H9 (cell line): ENCODE measurements around the gene FAM171A1. TPM values are rescaled to one million over a fixed set of nuclear protein-coding genes. Genes with fewer than 3 reads are reported as not detected.

Experiments used
- DNase-seq: peaks from one replicate; pipeline ENCODE4 v3.0.0-alpha.2; 2017
- H2AFZ ChIP-seq: one replicate; pipeline ENCODE4 v1.6.1; 2013; ENCODE audit warnings: mild to moderate bottlenecking, low read length, control low read depth, moderate library complexity
- H2AK5ac ChIP-seq: 2 replicates; pipeline ENCODE4 v1.6.1; 2013; ENCODE audit warnings: low read length, control low read depth, mixed read lengths; ENCODE audit not compliant: insufficient read length
- H2BK120ac ChIP-seq: one replicate; pipeline ENCODE4 v1.6.1; 2013; ENCODE audit warnings: low read depth, mild to moderate bottlenecking, low read length, control low read depth, inconsistent platforms; ENCODE audit not compliant: poor library complexity, severe bottlenecking
- H2BK12ac ChIP-seq: 2 replicates; pipeline ENCODE4 v1.6.1; 2013; ENCODE audit warnings: low read length, control low read depth, mixed read lengths, low read depth; ENCODE audit not compliant: insufficient read length
- H2BK15ac ChIP-seq: 2 replicates; pipeline ENCODE4 v1.6.1; 2013; ENCODE audit warnings: low read depth, low read length, control low read depth
- H2BK20ac ChIP-seq: one replicate; pipeline ENCODE4 v1.6.1; 2013; ENCODE audit warnings: low read depth, mild to moderate bottlenecking, low read length, control low read depth, inconsistent platforms; ENCODE audit not compliant: poor library complexity, severe bottlenecking
- H2BK5ac ChIP-seq: 2 replicates; pipeline ENCODE4 v1.6.1; 2013; ENCODE audit warnings: low read length, control low read depth, mixed read lengths; ENCODE audit not compliant: insufficient read length
- H3K14ac ChIP-seq: 2 replicates; pipeline ENCODE4 v1.6.1; 2013; ENCODE audit warnings: low read length, control low read depth; ENCODE audit not compliant: insufficient read depth
- H3K18ac ChIP-seq: 2 replicates; pipeline ENCODE4 v1.6.1; 2013; ENCODE audit warnings: low read depth, mild to moderate bottlenecking, mixed read lengths, low read length, control low read depth; ENCODE audit not compliant: insufficient read length
- H3K23ac ChIP-seq: 2 replicates; pipeline ENCODE4 v1.6.1; 2013; ENCODE audit warnings: low read length, control low read depth, mixed read lengths, low read depth; ENCODE audit not compliant: insufficient read length
- H3K23me2 ChIP-seq: 2 replicates; pipeline ENCODE4 v1.6.1; 2013; ENCODE audit warnings: low read depth, mild to moderate bottlenecking, mixed read lengths, low read length, control low read depth; ENCODE audit not compliant: insufficient read length, poor library complexity, severe bottlenecking
- H3K27ac ChIP-seq: 2 replicates; pipeline ENCODE4 v1.5.1; 2013; ENCODE audit warnings: low read length, control low read depth, mixed read lengths, low read depth; ENCODE audit not compliant: insufficient read length
- H3K27me3 ChIP-seq: 2 replicates; pipeline ENCODE4 v1.6.1; 2013; ENCODE audit warnings: low read length, control low read depth, inconsistent platforms; ENCODE audit not compliant: insufficient read depth
- H3K4ac ChIP-seq: 2 replicates; pipeline ENCODE4 v1.6.1; 2013; ENCODE audit warnings: low read depth, mild to moderate bottlenecking, control low read depth, inconsistent platforms, low read length, moderate library complexity
- H3K4me1 ChIP-seq: 2 replicates; pipeline ENCODE4 v1.6.1; 2013; ENCODE audit warnings: low read length, control low read depth, inconsistent platforms; ENCODE audit not compliant: insufficient read depth
- H3K4me2 ChIP-seq: 2 replicates; pipeline ENCODE4 v1.6.1; 2013; ENCODE audit warnings: low read length, control low read depth, mixed read lengths; ENCODE audit not compliant: insufficient read length, insufficient read depth
- H3K56ac ChIP-seq: 2 replicates; pipeline ENCODE4 v1.6.1; 2013; ENCODE audit warnings: low read depth, mild to moderate bottlenecking, mixed read lengths, low read length, control low read depth; ENCODE audit not compliant: insufficient read length
- H3K79me1 ChIP-seq: 2 replicates; pipeline ENCODE4 v1.6.1; 2013; ENCODE audit warnings: low read depth, mild to moderate bottlenecking, moderate library complexity, low read length, control low read depth, inconsistent platforms; ENCODE audit not compliant: insufficient read depth, poor library complexity, severe bottlenecking
- H3K79me2 ChIP-seq: 2 replicates; pipeline ENCODE4 v1.6.1; 2013; ENCODE audit warnings: low read length, control low read depth, inconsistent platforms; ENCODE audit not compliant: insufficient read depth
- H3K9ac ChIP-seq: 2 replicates; pipeline ENCODE4 v1.6.1; 2013; ENCODE audit warnings: low read length, control low read depth, mixed read lengths; ENCODE audit not compliant: insufficient read length; ENCODE audit errors: extremely low read depth
- H3K9me3 ChIP-seq: one replicate; pipeline ENCODE4 v1.6.1; 2013; ENCODE audit warnings: low read depth, low read length, inconsistent platforms; ENCODE audit not compliant: control insufficient read depth
- H3T11ph ChIP-seq: one replicate; pipeline ENCODE4 v1.6.1; 2013; ENCODE audit warnings: mild to moderate bottlenecking, low read length, control low read depth, inconsistent platforms
- H4K20me1 ChIP-seq: one replicate; pipeline ENCODE4 v1.6.1; 2013; ENCODE audit not compliant: control insufficient read depth, insufficient read length, insufficient read depth
- H4K5ac ChIP-seq: 2 replicates; pipeline ENCODE4 v1.6.1; 2013; ENCODE audit warnings: low read depth, mild to moderate bottlenecking, mixed read lengths, low read length, control low read depth; ENCODE audit not compliant: insufficient read length
- H4K8ac ChIP-seq: replicated peaks from 2 replicates; pipeline ENCODE4 v1.6.1; 2013; ENCODE audit warnings: low read length, control low read depth, mixed read lengths, low read depth; ENCODE audit not compliant: insufficient read length
- H4K91ac ChIP-seq: 2 replicates; pipeline ENCODE4 v1.6.1; 2013; ENCODE audit warnings: low read depth, mild to moderate bottlenecking, moderate library complexity, mixed read lengths, low read length, control low read depth; ENCODE audit not compliant: insufficient read length
- H3K27ac Mint-ChIP-seq, 3 experiments: 2 replicates in 2 of 3; 3 replicates in 1 of 3; pipeline ENCODE4 v1.8.0; 2020 to 2021; ENCODE audit warnings: mixed read lengths in 3 of 3, mild to moderate bottlenecking in 1 of 3, moderate library complexity in 1 of 3
- H3K27me3 Mint-ChIP-seq: 2 replicates; pipeline ENCODE4 v1.8.0; 2021; ENCODE audit warnings: low read depth, mild to moderate bottlenecking, moderate library complexity, mixed read lengths
- H3K36me3 Mint-ChIP-seq, 3 experiments: 2 replicates in 2 of 3; 3 replicates in 1 of 3; pipeline ENCODE4 v1.8.0; 2020 to 2021; ENCODE audit warnings: low read depth in 3 of 3, mixed read lengths in 3 of 3; ENCODE audit not compliant: insufficient read depth in 1 of 3
- H3K4me1 Mint-ChIP-seq, 2 experiments: 2 replicates each; pipeline ENCODE4 v1.8.0; 2020; ENCODE audit warnings: mixed read lengths in 2 of 2
- H3K4me3 Mint-ChIP-seq, 2 experiments: 2 replicates in 1 of 2; 3 replicates in 1 of 2; pipeline ENCODE4 v1.8.0; 2020 to 2021; ENCODE audit warnings: mild to moderate bottlenecking in 2 of 2, mixed read lengths in 2 of 2, moderate library complexity in 1 of 2
- H3K9me3 Mint-ChIP-seq, 2 experiments: 2 replicates in 1 of 2; 3 replicates in 1 of 2; pipeline ENCODE4 v1.8.0; 2020; ENCODE audit warnings: mild to moderate bottlenecking in 2 of 2, mixed read lengths in 2 of 2, moderate library complexity in 1 of 2
- CTCF ChIP-seq: fragments of 200-600 bp; sonication (generic); conservative IDR thresholded peaks from 3 replicates; pipeline ENCODE4 v1.8.0; 2021; ENCODE audit warnings: antibody characterized with exemption, mild to moderate bottlenecking
- WGBS: extraction: QIAGEN DNeasy Blood & Tissue Kit; methylation state at CpG from one replicate; pipeline ENCODE4 v1.1.7; 2013; ENCODE audit warnings: missing lambda C conversion rate, low lambda C conversion rate, mixed read lengths; ENCODE audit not compliant: insufficient read length; ENCODE audit errors: extremely low coverage; 5-methylcytosine and 5-hydroxymethylcytosine counted together
- total RNA-seq: library from RNA; stranded (reverse); gene quantifications from 2 replicates; pipeline ENCODE4 v1.2.1, GENCODE V29; 2021

The FAM171A1 gene
- total RNA-seq, 1 experiment from 2014 or later, result 37.4 TPM

GRCh38 chr10:15420858-15421257 is 49.8 kb upstream of the FAM171A1 start:
- Histone ChIP-seq H3K79me2 (no peaks in the 10 kb centered on the region), H3K4ac (no peak overlapping the region), H3K23ac (no peak overlapping the region), H3K14ac (no peak overlapping the region), H3K4me1 (no peaks in the 10 kb centered on the region), H3K9me3 (no peaks in the 10 kb centered on the region), H3K9ac (no peak overlapping the region), H3K27me3 (no peaks in the 10 kb centered on the region), H2AK5ac (no peak overlapping the region), H4K8ac (no peak overlapping the region), H3K23me2 (no peaks in the 10 kb centered on the region), H3K27ac (no peak overlapping the region), H3K79me1 (no peaks in the 10 kb centered on the region), H4K91ac (no peak overlapping the region), H2BK15ac (no peak overlapping the region), H2BK12ac (no peak overlapping the region), H2AFZ (no peak overlapping the region), H3T11ph (no peak overlapping the region), H3K56ac (no peak overlapping the region), H3K18ac (no peak overlapping the region), H2BK20ac (no peak overlapping the region), H2BK120ac (no peak overlapping the region), H4K5ac (no peak overlapping the region), H2BK5ac (no peak overlapping the region), H4K20me1 (no peaks in the 10 kb centered on the region), H3K4me2 (no peak overlapping the region)
- Mint-ChIP-seq H3K36me3 (no peaks in the 10 kb centered on the region), H3K4me1 (no peaks in the 10 kb centered on the region), H3K27ac (no peak overlapping the region), H3K4me3 (no peak overlapping the region), H3K9me3 (0 out of 5 replicates have a peak, but pooled peaks cover 2 to 4% of the 10 kb centered on the region in 2 experiments), H3K27me3 (peaks cover 3% of the 10 kb centered on the region; the same call in 1 of the 2 replicates)
- TF ChIP-seq CTCF, result no peak
- no CpG with 5 or more reads among the region's 4 CpGs for WGBS
- DNase-seq, result no peak
